HCT116 (cell line): Measurements from ENCODE around the gene GABBR1.

Source experiments
- CBX3 ChIP-seq: IDR thresholded peaks from 2 replicates; pipeline ENCODE4 v1.6.1; 2012; ENCODE audit warnings: low read depth
- EZH2 ChIP-seq: fragments of 200-600 bp; sonication (generic); IDR thresholded peaks from 2 replicates; pipeline ENCODE4 v1.6.1; 2017; ENCODE audit warnings: antibody characterized with exemption, mixed run types
- POLR2A ChIP-seq: IDR thresholded peaks from 2 replicates; pipeline ENCODE4 v1.7.0; 2011; ENCODE audit warnings: borderline replicate concordance; ENCODE audit not compliant: insufficient read depth, insufficient read length; ENCODE audit errors: extremely low read depth
- RAD21 ChIP-seq: IDR thresholded peaks from 2 replicates; pipeline ENCODE4 v1.6.1; 2012; ENCODE audit warnings: low read depth, mild to moderate bottlenecking
- SP1 ChIP-seq: IDR thresholded peaks from 2 replicates; pipeline ENCODE4 v1.6.1; 2012; ENCODE audit warnings: low read depth
- TCF7L2 ChIP-seq: IDR thresholded peaks from 2 replicates; pipeline ENCODE4 v1.7.0; 2011; ENCODE audit warnings: borderline replicate concordance, inconsistent platforms; ENCODE audit not compliant: insufficient read depth, insufficient read length; ENCODE audit errors: extremely low read depth
- YY1 ChIP-seq: IDR thresholded peaks from 2 replicates; pipeline ENCODE4 v1.6.1; 2011; ENCODE audit warnings: low read length, low read depth, moderate library complexity, mild to moderate bottlenecking; ENCODE audit not compliant: insufficient replicate concordance; ENCODE audit errors: extremely low read depth
- ZBTB33 ChIP-seq: IDR thresholded peaks from 2 replicates; pipeline ENCODE4 v1.6.1; 2011; ENCODE audit warnings: mild to moderate bottlenecking, low read length, moderate library complexity; ENCODE audit not compliant: insufficient replicate concordance; ENCODE audit errors: extremely low read depth
- ZFX ChIP-seq: fragments of 450-650 bp; IDR thresholded peaks from 2 replicates; pipeline ENCODE4 v1.6.1; 2017
- TF ChIP-seq, protein P1 (sequence below), 3 experiments: fragments of 200-600 bp in 1 of 3; sonication (generic) in 1 of 3; IDR thresholded peaks in 2 of 3; conservative IDR thresholded peaks in 1 of 3; 2 replicates each; pipeline ENCODE4 v1.5.1; 2012 to 2017; ENCODE audit warnings: low read depth in 2 of 3, low read length in 2 of 3, antibody characterized with exemption in 1 of 3, borderline replicate concordance in 1 of 3, control low read depth in 1 of 3, mild to moderate bottlenecking in 1 of 3, mixed read lengths in 1 of 3, mixed run types in 1 of 3, moderate library complexity in 1 of 3; ENCODE audit not compliant: insufficient read depth in 1 of 3
- TF ChIP-seq, protein P2 (sequence below): IDR thresholded peaks from 2 replicates; pipeline ENCODE4 v1.6.1; 2012; ENCODE audit warnings: low read depth

- no peak for TF ChIP-seq POLR2A
- TF ChIP-seq, protein P1, sequence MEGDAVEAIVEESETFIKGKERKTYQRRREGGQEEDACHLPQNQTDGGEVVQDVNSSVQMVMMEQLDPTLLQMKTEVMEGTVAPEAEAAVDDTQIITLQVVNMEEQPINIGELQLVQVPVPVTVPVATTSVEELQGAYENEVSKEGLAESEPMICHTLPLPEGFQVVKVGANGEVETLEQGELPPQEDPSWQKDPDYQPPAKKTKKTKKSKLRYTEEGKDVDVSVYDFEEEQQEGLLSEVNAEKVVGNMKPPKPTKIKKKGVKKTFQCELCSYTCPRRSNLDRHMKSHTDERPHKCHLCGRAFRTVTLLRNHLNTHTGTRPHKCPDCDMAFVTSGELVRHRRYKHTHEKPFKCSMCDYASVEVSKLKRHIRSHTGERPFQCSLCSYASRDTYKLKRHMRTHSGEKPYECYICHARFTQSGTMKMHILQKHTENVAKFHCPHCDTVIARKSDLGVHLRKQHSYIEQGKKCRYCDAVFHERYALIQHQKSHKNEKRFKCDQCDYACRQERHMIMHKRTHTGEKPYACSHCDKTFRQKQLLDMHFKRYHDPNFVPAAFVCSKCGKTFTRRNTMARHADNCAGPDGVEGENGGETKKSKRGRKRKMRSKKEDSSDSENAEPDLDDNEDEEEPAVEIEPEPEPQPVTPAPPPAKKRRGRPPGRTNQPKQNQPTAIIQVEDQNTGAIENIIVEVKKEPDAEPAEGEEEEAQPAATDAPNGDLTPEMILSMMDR (IDR thresholded peaks at IDR 0.05 in 2 of 3, conservative IDR thresholded peaks at IDR 0.05 in 1 of 3; ENCODE audit: borderline replicate concordance in 1 of 3, insufficient read depth in 1 of 3, low read depth in 2 of 3, low read length in 2 of 3) = no peak
- TF ChIP-seq EZH2 = no peak
- no peak for TF ChIP-seq ZBTB33
- TF ChIP-seq CBX3 = no peak
- TF ChIP-seq TCF7L2 = no peak
- no peak for TF ChIP-seq YY1
- no peak for TF ChIP-seq SP1
- TF ChIP-seq, protein P2, sequence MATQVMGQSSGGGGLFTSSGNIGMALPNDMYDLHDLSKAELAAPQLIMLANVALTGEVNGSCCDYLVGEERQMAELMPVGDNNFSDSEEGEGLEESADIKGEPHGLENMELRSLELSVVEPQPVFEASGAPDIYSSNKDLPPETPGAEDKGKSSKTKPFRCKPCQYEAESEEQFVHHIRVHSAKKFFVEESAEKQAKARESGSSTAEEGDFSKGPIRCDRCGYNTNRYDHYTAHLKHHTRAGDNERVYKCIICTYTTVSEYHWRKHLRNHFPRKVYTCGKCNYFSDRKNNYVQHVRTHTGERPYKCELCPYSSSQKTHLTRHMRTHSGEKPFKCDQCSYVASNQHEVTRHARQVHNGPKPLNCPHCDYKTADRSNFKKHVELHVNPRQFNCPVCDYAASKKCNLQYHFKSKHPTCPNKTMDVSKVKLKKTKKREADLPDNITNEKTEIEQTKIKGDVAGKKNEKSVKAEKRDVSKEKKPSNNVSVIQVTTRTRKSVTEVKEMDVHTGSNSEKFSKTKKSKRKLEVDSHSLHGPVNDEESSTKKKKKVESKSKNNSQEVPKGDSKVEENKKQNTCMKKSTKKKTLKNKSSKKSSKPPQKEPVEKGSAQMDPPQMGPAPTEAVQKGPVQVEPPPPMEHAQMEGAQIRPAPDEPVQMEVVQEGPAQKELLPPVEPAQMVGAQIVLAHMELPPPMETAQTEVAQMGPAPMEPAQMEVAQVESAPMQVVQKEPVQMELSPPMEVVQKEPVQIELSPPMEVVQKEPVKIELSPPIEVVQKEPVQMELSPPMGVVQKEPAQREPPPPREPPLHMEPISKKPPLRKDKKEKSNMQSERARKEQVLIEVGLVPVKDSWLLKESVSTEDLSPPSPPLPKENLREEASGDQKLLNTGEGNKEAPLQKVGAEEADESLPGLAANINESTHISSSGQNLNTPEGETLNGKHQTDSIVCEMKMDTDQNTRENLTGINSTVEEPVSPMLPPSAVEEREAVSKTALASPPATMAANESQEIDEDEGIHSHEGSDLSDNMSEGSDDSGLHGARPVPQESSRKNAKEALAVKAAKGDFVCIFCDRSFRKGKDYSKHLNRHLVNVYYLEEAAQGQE = no peak
- TF ChIP-seq ZFX = no peak
- no peak for TF ChIP-seq RAD21
Observed at GRCh38 chr6:29567991-29568390, 65.0 kb downstream of the GABBR1 start.
